CD1c-positive myeloid dendritic cell (primary cell): Measurements from ENCODE around the gene BDP1.
A peak's percentile ranks its signal among the peaks of the same experiment; 100 is the strongest.
"Not testable (repeated sequence)": the region's sequence is repeated elsewhere in the genome, so short reads cannot be mapped to it uniquely, and the experiment has no call there.

Source experiments
- DNase-seq: peaks from one replicate; pipeline ENCODE4 v3.0.0-alpha.2; 2016; ENCODE audit errors: extremely low spot score

Gene BDP1

DNA sequence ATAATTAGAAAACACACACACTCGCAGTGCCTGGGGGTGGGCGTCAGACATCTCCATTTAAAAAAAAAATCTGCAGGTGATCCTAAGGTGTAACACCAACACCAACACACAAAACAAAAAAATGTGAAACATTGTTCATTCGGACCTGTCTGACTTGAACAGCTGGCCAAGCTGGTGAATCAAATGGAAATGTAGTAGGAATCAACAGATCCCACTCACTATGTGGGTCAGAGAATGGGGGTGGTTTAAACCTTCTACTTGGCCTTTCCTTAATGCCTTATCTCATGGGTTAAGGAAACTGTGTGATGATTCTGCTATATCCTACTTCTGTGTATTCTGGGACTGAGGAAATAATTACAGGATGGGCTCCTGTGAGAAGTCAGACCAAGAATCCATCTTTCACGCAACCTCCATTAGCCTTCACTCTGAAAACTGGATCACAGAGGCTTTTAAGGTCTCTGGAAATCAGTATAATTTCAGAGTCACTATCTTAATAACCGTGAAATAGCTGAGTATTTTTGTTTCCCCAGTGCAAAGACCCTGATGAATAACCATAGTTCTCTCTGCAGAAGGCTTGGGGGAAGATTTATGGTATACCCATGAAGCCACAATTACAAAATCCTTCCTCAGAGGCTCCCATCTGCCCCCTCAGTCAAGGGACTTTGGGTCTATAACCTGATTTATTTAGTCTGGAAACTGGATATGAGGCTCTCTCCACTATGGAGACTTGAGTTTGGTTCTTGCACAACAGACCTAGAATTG lies 114.5 kb downstream of the BDP1 start:
- DNase-seq, result no peak

DNA sequence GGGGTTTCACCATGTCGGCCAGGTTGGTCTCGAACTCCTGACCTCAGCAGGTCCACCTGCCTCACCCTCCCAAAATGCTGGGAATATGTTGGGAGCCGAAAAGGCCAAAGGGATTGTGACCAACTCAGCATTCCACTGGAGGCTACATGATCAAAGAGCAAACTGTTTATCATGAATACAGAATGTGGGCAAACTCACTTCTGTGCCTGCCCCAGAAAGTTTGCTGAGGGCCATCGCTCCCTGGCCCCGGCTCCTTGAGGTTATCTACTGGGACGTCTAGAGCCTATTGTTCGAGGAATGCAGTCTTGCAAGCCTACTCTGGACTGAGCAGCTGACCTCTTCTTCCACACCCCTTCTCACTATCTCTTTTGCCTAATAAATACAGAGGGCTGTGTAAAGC lies 116.4 kb downstream of the BDP1 start:
- DNase-seq, result not testable (repeated sequence)

- no peak for DNase-seq
Observed at GRCh38 chr5:71573591-71573990, 118.1 kb downstream of the BDP1 start.

DNA sequence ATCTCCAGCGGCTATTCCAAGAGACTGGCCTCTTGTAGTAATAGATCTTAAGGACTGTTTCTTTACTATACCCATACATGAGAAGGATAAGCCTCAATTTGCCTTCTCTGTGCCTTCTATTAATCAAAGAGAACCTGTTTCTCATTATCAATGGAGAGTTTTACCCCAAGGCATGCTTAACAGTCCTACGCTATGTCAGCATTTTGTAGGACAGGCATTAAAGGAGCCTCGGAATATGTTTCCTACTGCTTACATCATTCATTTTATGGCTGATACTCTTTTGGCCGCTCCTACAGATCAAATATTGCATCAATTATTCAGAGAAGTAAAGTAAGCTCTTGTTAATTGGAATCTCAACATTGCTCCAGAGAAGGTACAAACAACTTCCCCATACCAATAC lies 120.1 kb downstream of the BDP1 start:
- DNase-seq, result not testable (repeated sequence)

GRCh38 chr5:71576241-71576640 lies 120.8 kb downstream of the BDP1 start:
- DNase-seq, result no peak

- DNase-seq, result not testable (repeated sequence)
Observed at GRCh38 chr5:71577839-71578238, 122.4 kb downstream of the BDP1 start.

DNA sequence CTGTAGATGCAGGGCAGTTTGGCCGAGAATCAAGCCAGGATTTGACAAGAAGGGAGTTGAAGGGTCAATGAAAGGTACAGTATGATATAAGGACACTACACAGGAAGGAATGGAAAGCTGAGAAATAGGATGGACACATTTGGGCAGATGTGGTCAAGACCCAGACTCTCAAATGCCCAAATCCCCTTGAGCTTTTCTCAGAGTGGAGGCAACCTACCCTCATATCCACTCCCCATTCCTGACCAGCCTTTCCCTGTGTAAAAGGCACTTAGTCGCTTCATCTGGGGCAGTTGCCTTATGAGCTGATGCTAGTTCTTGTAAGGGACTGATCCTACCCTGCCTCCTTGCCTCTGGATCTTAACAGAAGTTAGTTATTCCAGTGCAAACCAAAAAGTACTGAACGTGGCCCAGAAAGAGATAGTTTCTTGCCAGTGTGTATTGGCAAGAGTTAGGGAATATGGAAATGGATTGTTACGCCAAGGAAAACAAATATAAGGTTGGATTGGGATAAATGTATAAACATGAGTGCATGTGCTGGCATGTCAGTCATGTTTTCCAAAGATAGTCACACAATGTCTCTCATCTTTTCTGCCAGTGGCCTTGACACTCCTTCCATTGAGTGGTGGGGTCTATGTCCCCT lies 127.6 kb downstream of the BDP1 start:
- DNase-seq, result no peak

DNA sequence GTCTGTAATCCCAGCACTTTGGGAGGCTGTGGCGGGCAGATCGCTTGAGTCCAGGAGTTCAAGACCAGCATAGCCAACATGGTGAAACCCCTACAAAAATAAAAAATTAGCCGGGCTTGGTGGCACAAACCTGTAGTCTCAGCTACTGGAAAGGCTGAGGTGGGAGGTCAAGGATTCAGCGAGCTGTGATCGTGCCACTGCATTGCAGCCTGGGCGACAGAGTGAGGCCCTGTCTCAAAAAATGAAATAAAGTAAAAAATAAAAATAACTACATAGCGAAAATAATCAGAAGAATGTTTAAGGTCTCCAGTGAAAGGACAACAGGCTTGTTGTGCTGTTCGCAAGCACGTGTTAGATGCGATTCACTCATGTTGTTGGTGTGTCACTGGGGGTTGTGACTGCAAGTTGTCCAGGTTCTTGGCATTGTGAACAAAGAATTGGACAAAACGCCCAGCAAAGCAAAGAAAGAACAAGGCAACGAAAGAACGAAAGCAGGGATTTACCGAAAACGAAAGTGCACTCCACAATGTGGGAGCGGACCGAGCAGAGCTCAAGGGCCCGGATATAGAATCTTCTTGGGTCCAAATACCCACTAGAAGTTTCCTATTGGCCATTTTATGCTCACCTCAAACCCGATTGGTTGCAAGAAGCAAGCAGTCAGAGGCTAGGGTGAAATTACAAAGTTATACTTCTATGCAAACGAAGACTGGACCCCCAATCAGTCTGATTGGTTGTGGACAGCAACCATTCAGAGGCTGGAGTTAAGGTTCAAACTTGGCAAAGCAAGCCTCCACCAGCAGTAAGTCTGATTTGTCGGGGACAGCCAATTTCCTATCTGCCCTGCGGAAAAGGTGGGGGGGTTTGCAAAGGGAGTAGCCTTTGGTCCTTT lies 130.8 kb downstream of the BDP1 start:
- peak; percentile 1 for DNase-seq

- DNase-seq, result peak; percentile 98
Observed at GRCh38 chr5:71586941-71587765, 131.7 kb downstream of the BDP1 start, which contains the start of gene MCCC2. TSS of gene MCCC2 (plus strand) at chr5:71587340. CDS start at chr5:71587426, 86 bp downstream.

- DNase-seq, result peak; percentile 5
Observed at GRCh38 chr5:71587766-71588532, 132.5 kb downstream of the BDP1 start.

- no peak for DNase-seq
Observed at GRCh38 chr5:71588533-71588885, 133.1 kb downstream of the BDP1 start.

GRCh38 chr5:71589903-71590302 lies 134.5 kb downstream of the BDP1 start:
- DNase-seq, result no peak

DNA sequence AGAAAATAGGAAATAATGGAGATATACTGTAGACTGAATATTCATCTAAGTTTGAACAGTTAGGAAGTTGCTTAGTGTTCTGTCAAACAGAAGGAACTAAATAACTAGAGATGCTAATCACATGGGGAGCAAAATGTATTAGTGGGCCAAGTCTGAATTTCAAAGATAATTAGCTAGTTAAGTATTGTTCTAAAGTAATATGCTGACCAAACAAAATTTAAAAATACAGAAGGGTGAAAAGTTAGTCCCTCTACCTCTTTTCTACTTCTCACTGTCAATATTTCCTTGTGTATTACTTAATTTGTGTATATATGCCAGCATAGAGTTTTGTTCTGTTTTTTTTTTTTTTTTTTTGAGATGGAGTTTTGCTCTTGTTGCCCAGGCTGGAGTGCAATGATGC lies 135.6 kb downstream of the BDP1 start:
- no peak for DNase-seq

DNA sequence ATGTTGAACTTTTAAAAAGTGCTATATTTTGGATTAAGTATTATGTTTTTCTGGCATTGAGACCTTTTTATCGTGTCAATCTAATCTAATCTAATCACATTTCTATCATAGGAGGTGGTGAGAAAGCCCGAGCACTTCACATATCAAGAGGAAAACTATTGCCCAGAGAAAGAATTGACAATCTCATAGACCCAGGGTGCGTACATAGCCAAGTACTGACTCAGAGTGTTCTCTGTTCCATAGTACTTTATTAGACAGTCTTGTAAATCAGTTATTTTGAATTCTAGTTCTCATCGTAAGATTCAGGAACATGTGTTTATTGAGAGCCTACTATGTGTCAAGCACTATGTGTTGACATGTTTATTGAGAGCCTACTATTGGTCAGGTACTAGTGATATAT lies 140.7 kb downstream of the BDP1 start:
- no peak for DNase-seq

GRCh38 chr5:71597001-71597400 lies 141.6 kb downstream of the BDP1 start:
- no peak for DNase-seq

GRCh38 chr5:71600783-71601182 lies 145.3 kb downstream of the BDP1 start:
- DNase-seq, result no peak

DNA sequence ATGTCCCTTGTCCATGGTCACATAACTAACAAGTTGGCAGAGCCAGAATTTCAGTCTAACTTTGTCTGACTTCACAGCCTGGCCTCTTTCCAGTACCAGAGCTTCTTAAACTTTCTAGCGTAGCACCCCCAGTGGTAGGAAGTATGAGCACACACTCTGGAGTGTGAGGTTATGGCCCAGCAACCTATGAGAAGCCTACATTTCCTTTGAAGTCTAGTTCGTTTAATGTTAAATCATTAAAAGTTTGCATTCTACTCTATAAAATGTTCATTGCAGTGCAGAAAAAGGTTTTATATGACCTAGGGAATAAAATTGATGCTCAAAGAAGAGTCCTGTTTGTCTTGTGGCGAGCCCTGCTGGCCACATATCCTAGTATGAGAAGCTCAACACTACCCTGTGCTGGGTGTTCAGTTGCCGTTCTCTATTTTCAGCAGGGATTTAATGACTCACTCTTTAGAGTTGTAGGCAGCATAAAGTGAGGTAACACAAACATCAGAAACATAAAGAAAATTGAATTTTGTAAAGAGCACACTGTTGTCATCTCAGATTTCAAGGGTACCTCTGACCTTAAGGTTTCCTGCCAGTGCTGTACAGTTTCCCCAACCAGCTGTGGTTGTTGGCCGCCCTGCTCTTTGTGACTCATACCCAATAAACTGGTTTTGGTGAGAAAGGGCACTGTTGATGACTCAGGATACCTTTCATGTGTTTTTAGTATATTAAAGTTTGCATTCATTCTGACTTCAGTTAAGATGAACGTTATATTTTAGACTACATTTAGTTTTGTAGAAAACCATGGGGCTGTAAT lies 146.0 kb downstream of the BDP1 start:
- DNase-seq, result peak; percentile 44

DNA sequence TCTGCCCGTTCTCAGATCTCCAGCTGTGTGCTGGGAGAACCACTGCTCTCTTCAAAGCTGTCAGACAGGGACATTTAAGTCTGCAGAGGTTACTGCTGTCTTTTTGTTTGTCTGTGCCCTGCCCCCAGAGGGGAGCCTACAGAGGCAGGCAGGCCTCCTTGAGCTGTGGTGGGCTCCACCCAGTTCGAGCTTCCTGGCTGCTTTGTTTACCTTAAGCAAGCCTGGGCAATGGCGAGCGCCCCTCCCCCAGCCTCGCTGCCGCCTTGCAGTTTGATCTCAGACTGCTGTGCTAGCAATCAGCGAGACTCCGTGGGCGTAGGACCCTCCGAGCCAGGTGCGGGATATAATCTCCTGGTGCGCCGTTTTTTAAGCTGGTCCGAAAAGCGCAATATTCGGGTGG lies 154.5 kb downstream of the BDP1 start:
- DNase-seq, result not testable (repeated sequence)

DNA sequence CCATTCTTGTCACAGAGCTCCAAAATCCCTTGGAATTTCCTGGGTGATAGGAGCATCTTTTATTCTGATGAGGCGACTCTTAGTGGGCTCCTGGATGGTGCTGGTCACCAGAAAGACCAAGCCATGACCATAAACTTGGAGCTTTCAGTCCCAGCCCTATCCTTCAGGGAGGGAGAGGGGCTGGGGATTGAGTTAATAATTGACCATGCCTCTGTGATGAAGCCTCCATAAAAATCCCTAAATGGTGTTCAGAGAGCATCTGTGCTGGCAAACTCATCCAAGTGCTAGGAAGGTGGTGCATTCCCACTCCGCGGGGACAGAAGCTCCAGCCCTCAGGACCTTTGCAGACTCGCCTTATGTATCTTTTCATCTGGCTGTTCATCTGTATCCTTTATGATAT lies 160.4 kb downstream of the BDP1 start:
- no peak for DNase-seq
